OCI-LY7 (cell line): ENCODE measurements around the gene XAF1.

ENCODE experiments used
- CTCF ChIP-seq: fragments of 200-600 bp; sonication (generic); conservative IDR thresholded peaks from 2 replicates; pipeline ENCODE4 v1.5.1; 2014; ENCODE audit warnings: mild to moderate bottlenecking, antibody characterized with exemption, low read length, moderate library complexity, mixed read lengths
- EZH2phosphoT487 ChIP-seq: fragments of 200-600 bp; sonication (generic); IDR thresholded peaks from 2 replicates; pipeline ENCODE4 v1.6.1; 2018; ENCODE audit warnings: low read depth, borderline replicate concordance, mild to moderate bottlenecking, mixed run types, antibody characterized with exemption, low read length, moderate library complexity, mixed read lengths

GRCh38 chr17:6811510-6811909 lies 55.7 kb downstream of the XAF1 start:
- TF ChIP-seq CTCF (no peak), EZH2phosphoT487 (no peak)
